Neural cell (in vitro differentiated cells): ENCODE data around the gene ENG. TPM values are rescaled to one million over a fixed set of nuclear protein-coding genes. Genes with fewer than 3 reads are reported as not detected.
"Not testable (repeated sequence)": the region's sequence is repeated elsewhere in the genome, so short reads cannot be mapped to it uniquely, and the experiment has no call there.

ENCODE experiments used
- H2AFZ ChIP-seq: fragments of 200-600, 300-800 bp; sonication (generic), shearing (Covaris generic); 2 replicates; pipeline ENCODE4 v1.6.0; 2014; ENCODE audit warnings: low read depth, mild to moderate bottlenecking, antibody characterized with exemption, low read length, moderate library complexity
- H3F3A ChIP-seq: fragments of 200-600 bp; shearing (Covaris generic); 2 replicates; pipeline ENCODE4 v1.6.1; 2016; ENCODE audit warnings: mild to moderate bottlenecking, moderate library complexity, mixed read lengths, antibody characterized with exemption, low read length; ENCODE audit not compliant: insufficient read depth, poor library complexity, severe bottlenecking
- H3K27ac ChIP-seq: fragments of 200-600, 300-800 bp; sonication (generic), shearing (Covaris generic); 2 replicates; pipeline ENCODE4 v1.5.1; 2014; ENCODE audit warnings: mild to moderate bottlenecking, low read length, moderate library complexity
- H3K27me3 ChIP-seq: fragments of 300-800, 200-600 bp; sonication (generic), shearing (Covaris generic); 2 replicates; pipeline ENCODE4 v1.6.0; 2014; ENCODE audit warnings: mild to moderate bottlenecking, low read depth, low read length, moderate library complexity; ENCODE audit not compliant: insufficient read depth
- H3K36me3 ChIP-seq: fragments of 300-800, 200-600 bp; sonication (generic), shearing (Covaris generic); 2 replicates; pipeline ENCODE4 v1.5.1; 2014; ENCODE audit warnings: mild to moderate bottlenecking, antibody characterized with exemption, low read length, moderate library complexity; ENCODE audit not compliant: insufficient read depth
- H3K4me2 ChIP-seq: fragments of 300-800, 200-600 bp; sonication (generic), shearing (Covaris generic); 2 replicates; pipeline ENCODE4 v1.6.0; 2014; ENCODE audit warnings: mild to moderate bottlenecking, low read length
- H3K4me3 ChIP-seq: fragments of 300-800, 200-600 bp; sonication (generic), shearing (Covaris generic); 2 replicates; pipeline ENCODE4 v1.5.1; 2014; ENCODE audit warnings: mild to moderate bottlenecking, low read length, moderate library complexity
- H3K79me2 ChIP-seq: fragments of 200-600 bp; shearing (Covaris generic); replicated peaks from 2 replicates; pipeline ENCODE4 v1.6.0; 2014; ENCODE audit warnings: mild to moderate bottlenecking, low read length, moderate library complexity; ENCODE audit not compliant: insufficient read depth
- H3K9ac ChIP-seq: fragments of 300-800, 200-600 bp; sonication (generic), shearing (Covaris generic); 2 replicates; pipeline ENCODE4 v1.6.1; 2016; ENCODE audit warnings: mild to moderate bottlenecking, low read length, mixed read lengths
- H3K9me2 ChIP-seq: fragments of 200-600 bp; shearing (Covaris generic); 2 replicates; pipeline ENCODE4 v1.6.1; 2016; ENCODE audit warnings: mild to moderate bottlenecking, low read length, mixed read lengths; ENCODE audit not compliant: insufficient read depth
- H3K9me3 ChIP-seq: fragments of 200-600, 300-800 bp; sonication (generic), shearing (Covaris generic); 2 replicates; pipeline ENCODE4 v1.6.1; 2016; ENCODE audit warnings: mild to moderate bottlenecking, mixed run types, low read length, moderate library complexity, mixed read lengths
- H4K20me1 ChIP-seq: fragments of 200-600 bp; shearing (Covaris generic); 2 replicates; pipeline ENCODE4 v1.6.1; 2016; ENCODE audit warnings: mild to moderate bottlenecking, mixed run types; ENCODE audit not compliant: insufficient read depth
- CTCF ChIP-seq: fragments of 450-650 bp; IDR thresholded peaks from 2 replicates; pipeline ENCODE4 v1.5.1; 2014; ENCODE audit warnings: antibody characterized with exemption, mild to moderate bottlenecking, moderate library complexity; ENCODE audit not compliant: poor library complexity, severe bottlenecking
- EP300 ChIP-seq: fragments of 450-650 bp; conservative IDR thresholded peaks from 2 replicates; pipeline ENCODE4 v1.6.1; 2014; ENCODE audit warnings: antibody characterized with exemption, mild to moderate bottlenecking, moderate library complexity; ENCODE audit not compliant: poor library complexity, severe bottlenecking
- EZH2 ChIP-seq: fragments of 200-600, 300-800 bp; shearing (Covaris generic), sonication (generic); IDR thresholded peaks from 2 replicates; pipeline ENCODE4 v1.6.1; 2014; ENCODE audit warnings: antibody characterized with exemption, low read length, borderline replicate concordance, mild to moderate bottlenecking; ENCODE audit not compliant: insufficient read depth, poor library complexity, severe bottlenecking
- MXI1 ChIP-seq: fragments of 450-650 bp; conservative IDR thresholded peaks from 2 replicates; pipeline ENCODE4 v1.6.1; 2014; ENCODE audit warnings: antibody characterized with exemption, mild to moderate bottlenecking; ENCODE audit not compliant: poor library complexity, severe bottlenecking
- POLR2AphosphoS5 ChIP-seq: IDR thresholded peaks from 2 replicates; pipeline ENCODE4 v1.6.1; 2012
- RAD21 ChIP-seq: fragments of 450-650 bp; conservative IDR thresholded peaks from 2 replicates; pipeline ENCODE4 v1.6.1; 2014; ENCODE audit warnings: antibody characterized with exemption, mild to moderate bottlenecking, moderate library complexity
- SMC3 ChIP-seq: fragments of 450-650 bp; conservative IDR thresholded peaks from 2 replicates; pipeline ENCODE4 v1.6.1; 2014; ENCODE audit warnings: antibody characterized with exemption, mild to moderate bottlenecking, moderate library complexity; ENCODE audit not compliant: poor library complexity
- TAF1 ChIP-seq: IDR thresholded peaks from 2 replicates; pipeline ENCODE4 v1.6.1; 2012; ENCODE audit warnings: low read depth
- polyA plus RNA-seq: library from polyadenylated mRNA; depleted of rRNA; stranded (reverse); fragments of >200 nt; gene quantifications from 2 replicates; pipeline ENCODE4 v1.2.3, GENCODE V29; 2014
- TF ChIP-seq, protein P1 (sequence below): IDR thresholded peaks from 2 replicates; pipeline ENCODE4 v1.6.1; 2012; ENCODE audit warnings: borderline replicate concordance

The ENG gene
- polyA plus RNA-seq, 1 donor from 2014 or later, result not detected

DNA sequence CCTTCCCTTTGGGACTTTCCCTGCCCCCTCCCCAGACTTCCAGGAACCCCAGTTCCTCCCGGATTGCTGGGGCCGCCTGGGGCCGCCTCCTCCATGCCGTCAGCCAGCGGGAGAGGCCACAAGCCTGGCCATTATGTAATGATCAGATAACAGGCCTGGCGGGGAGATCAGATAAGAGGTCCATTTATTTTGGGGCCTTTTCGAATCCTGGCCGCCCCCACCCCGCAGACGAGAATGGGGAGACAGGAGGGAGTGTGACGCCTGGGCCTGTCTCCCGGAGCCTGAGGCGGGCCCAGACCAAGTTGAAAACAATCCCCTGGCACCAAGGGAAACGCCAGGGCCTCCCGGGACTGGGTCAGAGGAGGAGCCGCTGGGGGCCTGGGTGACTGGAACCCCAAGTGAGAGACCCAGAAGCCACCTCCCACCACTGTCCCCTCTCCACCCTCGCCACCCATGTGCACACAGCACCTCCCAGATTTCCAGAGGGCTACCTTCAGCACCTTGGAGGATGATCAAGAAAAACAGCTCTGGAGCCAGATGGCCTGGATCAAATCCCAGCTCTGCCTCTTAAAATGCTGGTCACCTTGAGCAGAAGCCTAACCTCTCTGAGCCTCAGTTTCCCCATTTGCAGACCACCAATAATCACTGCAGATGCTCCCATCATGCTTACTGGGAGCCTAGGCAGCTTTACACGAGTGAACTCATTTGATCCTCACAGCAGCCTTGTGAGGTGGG lies 7.8 kb downstream of the ENG start:
- Histone ChIP-seq H3K79me2 (no peaks in the 10 kb centered on the region), H3K4me3 (no peak overlapping the region), H2AFZ (no peak overlapping the region)

DNA sequence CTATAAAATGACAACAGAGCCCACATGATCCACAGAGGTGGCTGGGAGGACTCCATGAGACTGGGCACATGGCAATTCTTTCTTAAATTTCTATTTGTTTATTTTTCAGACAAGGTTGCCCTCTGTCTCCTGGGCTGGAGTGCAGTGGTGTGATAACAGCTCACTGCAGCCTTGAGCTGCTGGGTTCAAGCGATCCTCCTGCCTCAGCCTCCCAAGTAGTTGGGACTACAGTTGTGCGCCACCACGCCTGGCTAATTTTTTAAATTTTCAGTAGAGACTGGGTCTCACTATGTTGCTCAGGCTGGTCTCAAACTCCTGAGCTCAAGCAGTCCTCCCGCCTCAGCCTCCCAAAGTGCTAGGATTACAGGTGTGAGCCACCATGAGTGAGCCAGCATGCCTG lies 8.8 kb downstream of the ENG start:
- H3K27ac ChIP-seq, H3K27me3 ChIP-seq, H3K36me3 ChIP-seq, H3K4me2 ChIP-seq, H3K9me3 ChIP-seq, H3K9ac ChIP-seq, H4K20me1 ChIP-seq, H3K9me2 ChIP-seq, H2AFZ ChIP-seq, H3K79me2 ChIP-seq, H3K4me3 ChIP-seq, H3F3A ChIP-seq: not testable (repeated sequence)

More for the DNA sequence above, 7.8 kb downstream of the ENG start:
- no peak overlapping the region for H3K9ac ChIP-seq
- no peaks in the 10 kb centered on the region for H3K9me2 ChIP-seq
- no peaks in the 10 kb centered on the region for H3K27me3 ChIP-seq
- no peak overlapping the region for H3K4me2 ChIP-seq
- no peaks in the 10 kb centered on the region for H4K20me1 ChIP-seq
- no peak overlapping the region for H3K27ac ChIP-seq
- no peaks in the 10 kb centered on the region for H3K36me3 ChIP-seq
- no peaks in the 10 kb centered on the region for H3F3A ChIP-seq
- H3K9me3 ChIP-seq, result no peaks in the 10 kb centered on the region
- no peak for TF ChIP-seq CTCF

DNA sequence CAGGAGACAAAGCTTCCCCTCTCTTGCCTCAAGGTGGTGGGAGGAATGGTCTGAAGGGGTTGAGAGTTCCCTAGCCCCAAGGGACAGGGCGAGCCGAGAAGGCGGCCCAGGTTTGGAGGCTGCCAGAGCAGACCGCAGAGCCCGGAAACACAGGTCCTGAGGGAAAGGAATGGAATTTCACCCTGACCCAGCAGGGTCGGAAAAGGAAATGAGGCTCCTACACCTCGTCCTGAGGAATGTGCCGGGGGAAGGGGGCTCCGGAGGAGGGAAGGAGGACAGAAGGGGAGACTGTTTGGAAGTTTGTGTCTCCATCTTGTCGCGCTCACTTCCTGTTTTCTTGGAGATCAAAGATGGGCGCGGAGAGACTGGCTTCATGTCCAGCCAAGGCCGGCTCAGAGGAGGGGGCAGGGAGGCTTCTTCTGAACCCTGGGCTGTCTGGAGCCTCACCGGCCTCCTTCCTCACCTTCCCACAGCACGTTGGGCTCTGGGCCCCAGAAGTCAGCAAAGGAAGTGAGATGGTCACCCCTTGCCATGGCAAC lies 9.6 kb downstream of the ENG start:
- H3K9me3 ChIP-seq, result no peaks in the 10 kb centered on the region
- H4K20me1 ChIP-seq, result no peaks in the 10 kb centered on the region
- no peak overlapping the region for H3K27ac ChIP-seq
- H3K9me2 ChIP-seq, result no peaks in the 10 kb centered on the region
- H3K4me2 ChIP-seq, result no peak overlapping the region
- no peaks in the 10 kb centered on the region for H3F3A ChIP-seq
- no peaks in the 10 kb centered on the region for H3K27me3 ChIP-seq
- no peaks in the 10 kb centered on the region for H3K79me2 ChIP-seq
- no peak for TF ChIP-seq POLR2AphosphoS5
- no peak for TF ChIP-seq CTCF
- TF ChIP-seq TAF1, result no peak
- TF ChIP-seq, protein P1, sequence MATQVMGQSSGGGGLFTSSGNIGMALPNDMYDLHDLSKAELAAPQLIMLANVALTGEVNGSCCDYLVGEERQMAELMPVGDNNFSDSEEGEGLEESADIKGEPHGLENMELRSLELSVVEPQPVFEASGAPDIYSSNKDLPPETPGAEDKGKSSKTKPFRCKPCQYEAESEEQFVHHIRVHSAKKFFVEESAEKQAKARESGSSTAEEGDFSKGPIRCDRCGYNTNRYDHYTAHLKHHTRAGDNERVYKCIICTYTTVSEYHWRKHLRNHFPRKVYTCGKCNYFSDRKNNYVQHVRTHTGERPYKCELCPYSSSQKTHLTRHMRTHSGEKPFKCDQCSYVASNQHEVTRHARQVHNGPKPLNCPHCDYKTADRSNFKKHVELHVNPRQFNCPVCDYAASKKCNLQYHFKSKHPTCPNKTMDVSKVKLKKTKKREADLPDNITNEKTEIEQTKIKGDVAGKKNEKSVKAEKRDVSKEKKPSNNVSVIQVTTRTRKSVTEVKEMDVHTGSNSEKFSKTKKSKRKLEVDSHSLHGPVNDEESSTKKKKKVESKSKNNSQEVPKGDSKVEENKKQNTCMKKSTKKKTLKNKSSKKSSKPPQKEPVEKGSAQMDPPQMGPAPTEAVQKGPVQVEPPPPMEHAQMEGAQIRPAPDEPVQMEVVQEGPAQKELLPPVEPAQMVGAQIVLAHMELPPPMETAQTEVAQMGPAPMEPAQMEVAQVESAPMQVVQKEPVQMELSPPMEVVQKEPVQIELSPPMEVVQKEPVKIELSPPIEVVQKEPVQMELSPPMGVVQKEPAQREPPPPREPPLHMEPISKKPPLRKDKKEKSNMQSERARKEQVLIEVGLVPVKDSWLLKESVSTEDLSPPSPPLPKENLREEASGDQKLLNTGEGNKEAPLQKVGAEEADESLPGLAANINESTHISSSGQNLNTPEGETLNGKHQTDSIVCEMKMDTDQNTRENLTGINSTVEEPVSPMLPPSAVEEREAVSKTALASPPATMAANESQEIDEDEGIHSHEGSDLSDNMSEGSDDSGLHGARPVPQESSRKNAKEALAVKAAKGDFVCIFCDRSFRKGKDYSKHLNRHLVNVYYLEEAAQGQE, result no peak
- TF ChIP-seq SMC3, result no peak
- no peak for TF ChIP-seq EP300
- TF ChIP-seq EZH2, result no peak
- no peak for TF ChIP-seq RAD21
- TF ChIP-seq MXI1, result no peak
- no peak overlapping the region for H3K4me3 ChIP-seq
- no peaks in the 10 kb centered on the region for H3K36me3 ChIP-seq
- H3K9ac ChIP-seq, result no peak overlapping the region
- no peak overlapping the region for H2AFZ ChIP-seq
